Kidney (tissue), 14 donors: ENCODE results near the gene MCF2L. TPM values are rescaled to one million over a fixed set of nuclear protein-coding genes. Genes with fewer than 3 reads are reported as not detected.

Experiments
- DNase-seq, 5 donors: peaks; one replicate each; pipeline ENCODE4 v3.0.0-alpha.2; 2013 to 2020
- FAIRE-seq: peaks from 2 replicates; lab custom pipeline; 2012; peaks lifted over from hg19 to GRCh38; lab: Jason Lieb, UNC
- H3K27ac ChIP-seq, 2 donors: one replicate each; pipeline ENCODE4 v1.7.0; 2013; ENCODE audit warnings: low read depth in 2 of 2, low read length in 2 of 2, inconsistent platforms in 1 of 2
- H3K27me3 ChIP-seq: one replicate; pipeline ENCODE4 v1.7.1; 2013; ENCODE audit warnings: low read length, inconsistent platforms; ENCODE audit not compliant: control insufficient read depth, insufficient read depth
- H3K36me3 ChIP-seq, 3 donors: one replicate each; pipeline versions ENCODE4 v1.7.0 to v1.7.1; 2013; ENCODE audit warnings: low read length in 3 of 3, control low read depth in 1 of 3, inconsistent platforms in 1 of 3; ENCODE audit not compliant: insufficient read depth in 3 of 3, control insufficient read depth in 2 of 3
- H3K4me1 ChIP-seq, 3 donors: one replicate each; pipeline versions ENCODE4 v1.7.0 to v1.7.1; 2013; ENCODE audit warnings: low read length in 3 of 3, inconsistent platforms in 1 of 3, low read depth in 1 of 3; ENCODE audit not compliant: control insufficient read depth in 2 of 3, insufficient read depth in 2 of 3
- H3K4me3 ChIP-seq, 3 donors: one replicate each; pipeline versions ENCODE4 v1.7.0 to v1.8.1; 2013; ENCODE audit warnings: low read length in 3 of 3, control low read depth in 1 of 3, inconsistent platforms in 1 of 3
- H3K9ac ChIP-seq, 3 donors: one replicate each; pipeline versions ENCODE4 v1.7.0 to v1.7.1; 2013; ENCODE audit warnings: low read length in 3 of 3, control low read depth in 1 of 3, inconsistent platforms in 1 of 3
- H3K9me3 ChIP-seq, 3 donors: one replicate each; pipeline versions ENCODE4 v1.7.0 to v1.7.1; 2013; ENCODE audit warnings: low read length in 3 of 3, control low read depth in 1 of 3, inconsistent platforms in 1 of 3; ENCODE audit not compliant: control insufficient read depth in 2 of 3, insufficient read depth in 1 of 3
- CTCF ChIP-seq: IDR thresholded peaks from 3 replicates; pipeline ENCODE4 v1.5.1; 2012; ENCODE audit warnings: mild to moderate bottlenecking, moderate library complexity, borderline replicate concordance; ENCODE audit not compliant: insufficient read depth; ENCODE audit errors: extremely low read depth
- intact Hi-C: fragments of 100-400 bp; cut with DNase I; formaldehyde crosslinking; loops from one replicate; pipeline ENCODE4 v1.11.1; 2022
- polyA plus RNA-seq: library from polyadenylated mRNA; stranded (reverse); fragments of 350-450 nt; fragmentation: Illumina TruSeq; extraction: RNeasy Lipid Tissue Mini Kit (QIAGEN cat#74804); gene quantifications from one replicate; pipeline ENCODE4 v1.2.3, GENCODE V29; 2014; ENCODE audit warnings: low read depth, low replicate concordance; ENCODE audit not compliant: insufficient read depth
- total RNA-seq: library from RNA; stranded (reverse); fragmentation: NEBNext Ultra II Directional; extraction: Animal tissue kit (Norgen Biotek cat#: 25700); gene quantifications from one replicate; pipeline ENCODE4 v1.2.1, GENCODE V29; 2021
- donor health status: control.
- donor health status: control.
- donor health status: control.
- donor health status: control.
- donor health status: control.
- donor health status: DM: yes; HTN: yes; CAD: no.
- donor health status: Normal renal cell carcinoma (clear cell type).

The MCF2L gene
- total and polyA plus RNA-seq, 2 donors from 2014 or later: 12.1 to 61.9 TPM

- Histone ChIP-seq H3K27me3 (no peaks in the 10 kb centered on the region), H3K27ac (no peak overlapping the region), H3K4me1 (peaks cover 0 to 4% (median 0%) of the 10 kb centered on the region in 3 donors), H3K4me3 (no peak overlapping the region), H3K9me3 (no peaks in the 10 kb centered on the region), H3K9ac (no peak overlapping the region), H3K36me3 (no peaks in the 10 kb centered on the region)
- FAIRE-seq (no peak), DNase-seq (peak in 4 of 5 donors; percentile 41 to 50 (median 45))
- intact Hi-C loops: no loop called here
- no peak for TF ChIP-seq CTCF
Observed at GRCh38 chr13:112972867-112973576, 4.0 kb downstream of the MCF2L start.

GRCh38 chr13:112973577-112973951, 4.5 kb downstream of the MCF2L start:
- no peak for FAIRE-seq
- Histone ChIP-seq H3K4me1 (no peaks in the 10 kb centered on the region), H3K9me3 (no peaks in the 10 kb centered on the region), H3K27me3 (no peaks in the 10 kb centered on the region), H3K36me3 (no peaks in the 10 kb centered on the region), H3K27ac (no peak overlapping the region), H3K9ac (no peak overlapping the region), H3K4me3 (no peak overlapping the region)
- no peak for TF ChIP-seq CTCF
- DNase-seq: peak in 2 of 5 donors; percentile 52 to 59
- intact Hi-C loops: no loop called here

- Histone ChIP-seq H3K4me1 (no peaks in the 10 kb centered on the region), H3K9ac (no peak overlapping the region), H3K9me3 (no peaks in the 10 kb centered on the region), H3K4me3 (no peak overlapping the region), H3K27ac (no peak overlapping the region), H3K27me3 (no peaks in the 10 kb centered on the region), H3K36me3 (no peaks in the 10 kb centered on the region)
- intact Hi-C loops: no loop called here
- TF ChIP-seq CTCF: no peak
- DNase-seq (peak in 2 of 5 donors; percentile 33 to 65), FAIRE-seq (no peak)
Observed at GRCh38 chr13:112974125-112974524, 5.1 kb downstream of the MCF2L start.

- no peaks in the 10 kb centered on the region for H3K9me3 ChIP-seq
- H3K27ac ChIP-seq: no peak overlapping the region
- H3K27me3 ChIP-seq: no peaks in the 10 kb centered on the region
- intact Hi-C loops: no loop called here
- FAIRE-seq (no peak), DNase-seq (peak in 1 of 5 donors; percentile 12)
- H3K4me1 ChIP-seq: no peaks in the 10 kb centered on the region
- TF ChIP-seq CTCF: no peak
- no peak overlapping the region for H3K4me3 ChIP-seq
- H3K9ac ChIP-seq: no peak overlapping the region
- no peaks in the 10 kb centered on the region for H3K36me3 ChIP-seq
Observed at GRCh38 chr13:112974671-112975070, 5.7 kb downstream of the MCF2L start.
